K562 (cell line): Measurements from ENCODE around the gene C16orf92. TPM values are rescaled to one million over a fixed set of nuclear protein-coding genes. Genes with fewer than 3 reads are reported as not detected.

Source experiments
- CREBBP ChIP-seq: IDR thresholded peaks from one replicate; pipeline ENCODE4 v1.6.1; 2012; ENCODE audit warnings: low read depth, mild to moderate bottlenecking, control low read depth, inconsistent platforms, low read length
- ETV5 ChIP-seq: sonication (generic); formaldehyde crosslinking; IDR thresholded peaks from 2 replicates; pipeline ENCODE4 v1.4.0; 2020; ENCODE audit warnings: low read depth, mild to moderate bottlenecking, missing genetic modification reagents
- HDAC6 ChIP-seq: IDR thresholded peaks from 2 replicates; pipeline ENCODE4 v1.6.1; 2012; ENCODE audit warnings: low read depth, mild to moderate bottlenecking, control low read depth, inconsistent platforms, low read length, moderate library complexity
- HDGF ChIP-seq: fragments of 450-650 bp; IDR thresholded peaks from 2 replicates; pipeline ENCODE4 v1.6.1; 2016
- HMG20B ChIP-seq: fragments of 250-450 bp; sonication (Bioruptor Pico); IDR thresholded peaks from 2 replicates; pipeline ENCODE4 v1.5.0; 2021; ENCODE audit warnings: mild to moderate bottlenecking
- MAZ ChIP-seq, 2 experiments: fragments of 450-650 bp in 1 of 2; sonication (generic) in 1 of 2; formaldehyde crosslinking; IDR thresholded peaks in 1 of 2; conservative IDR thresholded peaks in 1 of 2; 2 replicates each; pipeline versions ENCODE4 v1.4.0 to v1.5.0; 2020; ENCODE audit warnings: mild to moderate bottlenecking in 1 of 2, missing genetic modification reagents in 1 of 2
- POLR2A ChIP-seq: fragments of 450-650 bp; conservative IDR thresholded peaks from 2 replicates; pipeline ENCODE4 v1.6.1; 2016
- PYGO2 ChIP-seq: fragments of 450-650 bp; IDR thresholded peaks from 2 replicates; pipeline ENCODE4 v1.6.1; 2016; ENCODE audit warnings: mild to moderate bottlenecking, missing genetic modification characterization, moderate library complexity, missing compliant biosample characterization
- RBBP5 ChIP-seq: fragments of 200-600 bp; sonication (generic); IDR thresholded peaks from 2 replicates; pipeline ENCODE4 v1.6.1; 2012; ENCODE audit warnings: borderline replicate concordance, mild to moderate bottlenecking, low read length, control low read depth, inconsistent platforms; ENCODE audit not compliant: insufficient read depth, poor library complexity, severe bottlenecking
- SNIP1 ChIP-seq: fragments of 450-650 bp; IDR thresholded peaks from 2 replicates; pipeline ENCODE4 v1.7.1; 2017; ENCODE audit warnings: low read depth, mild to moderate bottlenecking
- TOE1 ChIP-seq, 2 experiments: fragments of 450-650 bp in 1 of 2; sonication (generic) in 1 of 2; formaldehyde crosslinking in 1 of 2; IDR thresholded peaks; 2 replicates each; pipeline versions ENCODE4 v1.7.1 to v1.8.0; 2016 to 2022; ENCODE audit warnings: borderline replicate concordance in 2 of 2, mild to moderate bottlenecking in 2 of 2, antibody characterized with exemption in 1 of 2, inconsistent platforms in 1 of 2, low read depth in 1 of 2, missing genetic modification reagents in 1 of 2, moderate library complexity in 1 of 2
- ZFP36 ChIP-seq: fragments of 150-350 bp; IDR thresholded peaks from 2 replicates; pipeline ENCODE4 v1.6.1; 2018; ENCODE audit warnings: low read length, low read depth; ENCODE audit not compliant: partially characterized antibody
- ZNF239 ChIP-seq: fragments of 250-450 bp; sonication (Bioruptor Pico); IDR thresholded peaks from 2 replicates; pipeline ENCODE4 v1.4.0; 2020; ENCODE audit warnings: mild to moderate bottlenecking
- ZNF263 ChIP-seq: sonication (generic); formaldehyde crosslinking; IDR thresholded peaks from 2 replicates; pipeline ENCODE4 v1.8.0; 2022; ENCODE audit warnings: mild to moderate bottlenecking, missing genetic modification reagents, borderline replicate concordance
- polyA plus RNA-seq, 8 experiments: library from polyadenylated mRNA; depleted of rRNA in 4 of 8; stranded (reverse) in 5 of 8; unstranded in 3 of 8; fragments of >200 nt; fragmentation: Nextera tagmentation in 2 of 8; fragmentation: Illumina TruSeq in 1 of 8; extraction: Ambion mirVana in 2 of 8; extraction: Trizol in 1 of 8; gene quantifications; 2 replicates each; pipeline versions ENCODE4 v1.2.1 to v1.2.3, GENCODE V29; 2011 to 2014; ENCODE audit warnings: inconsistent platforms in 1 of 8, missing spikeins in 1 of 8
- total RNA-seq, 7 experiments: library from RNA; depleted of rRNA in 6 of 7; stranded (reverse); fragments of >200 nt in 6 of 7; fragmentation: Illumina TruSeq in 2 of 7; extraction: Trizol in 2 of 7; gene quantifications; 2 replicates each; pipeline versions ENCODE4 v1.2.1 to v1.2.3, GENCODE V29; 2011 to 2021; ENCODE audit warnings: low replicate concordance in 1 of 7
- TF ChIP-seq, protein P1 (sequence below): fragments of 450-650 bp; conservative IDR thresholded peaks from 2 replicates; pipeline ENCODE4 v1.6.1; 2016; ENCODE audit warnings: missing genetic modification characterization, low read depth, mild to moderate bottlenecking, control low read depth, missing compliant biosample characterization
- TF ChIP-seq, protein P2 (sequence below): fragments of 450-650 bp; IDR thresholded peaks from 2 replicates; pipeline ENCODE4 v1.6.1; 2018; ENCODE audit warnings: mild to moderate bottlenecking, low read depth; ENCODE audit not compliant: partially characterized antibody
- TF ChIP-seq, protein P3 (sequence below): fragments of 250-450 bp; sonication (Bioruptor Pico); IDR thresholded peaks from 2 replicates; pipeline ENCODE4 v1.9.0; 2021; ENCODE audit warnings: mild to moderate bottlenecking, inconsistent platforms
- TF ChIP-seq, protein P4 (sequence below): fragments of 250-450 bp; sonication (Bioruptor Pico); IDR thresholded peaks from 2 replicates; pipeline ENCODE4 v1.5.0; 2021

The C16orf92 gene
- total and polyA plus RNA-seq, 9 of the 15 experiments (the other 6 are each of a cell fraction or from before 2014, with no cell fraction given): not detected

DNA sequence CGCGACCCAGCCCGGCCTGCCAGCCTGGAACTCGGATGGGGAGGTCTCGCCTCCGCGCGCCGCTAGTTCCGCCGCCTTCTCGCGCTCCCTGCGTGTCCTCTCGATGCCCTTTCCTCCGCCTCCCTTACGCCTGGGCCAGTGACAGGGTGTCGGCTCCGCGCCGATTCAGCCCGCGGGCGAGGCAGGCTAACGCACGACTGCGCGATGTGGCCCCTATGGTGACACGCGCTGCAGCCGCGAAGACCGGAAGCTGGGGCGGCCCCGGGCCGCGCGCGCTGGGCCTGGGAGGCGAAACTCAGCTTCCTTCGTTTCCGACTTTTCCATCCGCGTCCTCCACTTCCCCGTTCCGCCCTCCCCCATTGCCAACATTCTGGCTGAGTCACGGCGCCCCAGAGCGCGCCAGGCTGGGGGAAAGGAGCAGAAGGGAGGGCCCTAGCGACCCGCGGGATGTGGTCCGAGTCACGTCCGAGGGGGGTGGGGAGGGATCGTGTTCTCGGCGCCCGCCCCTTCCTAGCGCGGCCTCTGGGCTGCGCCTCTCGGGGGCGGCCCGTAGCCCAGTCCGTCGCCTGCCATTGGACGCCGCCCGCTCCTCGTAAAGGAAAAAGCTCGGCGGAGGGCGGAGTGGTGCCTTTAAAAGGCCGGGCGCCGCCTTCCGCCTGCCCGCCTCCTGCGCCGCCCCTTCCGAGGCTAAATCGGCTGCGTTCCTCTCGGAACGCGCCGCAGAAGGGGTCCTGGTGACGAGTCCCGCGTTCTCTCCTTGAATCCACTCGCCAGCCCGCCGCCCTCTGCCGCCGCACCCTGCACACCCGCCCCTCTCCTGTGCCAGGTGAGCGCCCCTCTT is 42.3 kb downstream of the C16orf92 start, which contains the start of gene ALDOA (continued):
- TF ChIP-seq, protein P1, sequence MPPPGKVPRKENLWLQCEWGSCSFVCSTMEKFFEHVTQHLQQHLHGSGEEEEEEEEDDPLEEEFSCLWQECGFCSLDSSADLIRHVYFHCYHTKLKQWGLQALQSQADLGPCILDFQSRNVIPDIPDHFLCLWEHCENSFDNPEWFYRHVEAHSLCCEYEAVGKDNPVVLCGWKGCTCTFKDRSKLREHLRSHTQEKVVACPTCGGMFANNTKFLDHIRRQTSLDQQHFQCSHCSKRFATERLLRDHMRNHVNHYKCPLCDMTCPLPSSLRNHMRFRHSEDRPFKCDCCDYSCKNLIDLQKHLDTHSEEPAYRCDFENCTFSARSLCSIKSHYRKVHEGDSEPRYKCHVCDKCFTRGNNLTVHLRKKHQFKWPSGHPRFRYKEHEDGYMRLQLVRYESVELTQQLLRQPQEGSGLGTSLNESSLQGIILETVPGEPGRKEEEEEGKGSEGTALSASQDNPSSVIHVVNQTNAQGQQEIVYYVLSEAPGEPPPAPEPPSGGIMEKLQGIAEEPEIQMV (tag): 0 out of 2 replicates have a peak, but pooled peaks have one; percentile 7
- TF ChIP-seq, protein P2, sequence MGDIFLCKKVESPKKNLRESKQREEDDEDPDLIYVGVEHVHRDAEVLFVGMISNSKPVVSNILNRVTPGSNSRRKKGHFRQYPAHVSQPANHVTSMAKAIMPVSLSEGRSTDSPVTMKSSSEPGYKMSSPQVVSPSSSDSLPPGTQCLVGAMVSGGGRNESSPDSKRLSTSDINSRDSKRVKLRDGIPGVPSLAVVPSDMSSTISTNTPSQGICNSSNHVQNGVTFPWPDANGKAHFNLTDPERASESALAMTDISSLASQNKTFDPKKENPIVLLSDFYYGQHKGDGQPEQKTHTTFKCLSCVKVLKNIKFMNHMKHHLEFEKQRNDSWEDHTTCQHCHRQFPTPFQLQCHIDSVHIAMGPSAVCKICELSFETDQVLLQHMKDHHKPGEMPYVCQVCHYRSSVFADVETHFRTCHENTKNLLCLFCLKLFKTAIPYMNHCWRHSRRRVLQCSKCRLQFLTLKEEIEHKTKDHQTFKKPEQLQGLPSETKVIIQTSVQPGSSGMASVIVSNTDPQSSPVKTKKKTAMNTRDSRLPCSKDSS: no peak
- TF ChIP-seq HDGF: no peak
- peak; percentile 86 for TF ChIP-seq RBBP5
- TF ChIP-seq ZNF263 (CRISPR knock-in tag): peak; percentile 63; the same call in 1 of the 2 replicates
- TF ChIP-seq, protein P3, sequence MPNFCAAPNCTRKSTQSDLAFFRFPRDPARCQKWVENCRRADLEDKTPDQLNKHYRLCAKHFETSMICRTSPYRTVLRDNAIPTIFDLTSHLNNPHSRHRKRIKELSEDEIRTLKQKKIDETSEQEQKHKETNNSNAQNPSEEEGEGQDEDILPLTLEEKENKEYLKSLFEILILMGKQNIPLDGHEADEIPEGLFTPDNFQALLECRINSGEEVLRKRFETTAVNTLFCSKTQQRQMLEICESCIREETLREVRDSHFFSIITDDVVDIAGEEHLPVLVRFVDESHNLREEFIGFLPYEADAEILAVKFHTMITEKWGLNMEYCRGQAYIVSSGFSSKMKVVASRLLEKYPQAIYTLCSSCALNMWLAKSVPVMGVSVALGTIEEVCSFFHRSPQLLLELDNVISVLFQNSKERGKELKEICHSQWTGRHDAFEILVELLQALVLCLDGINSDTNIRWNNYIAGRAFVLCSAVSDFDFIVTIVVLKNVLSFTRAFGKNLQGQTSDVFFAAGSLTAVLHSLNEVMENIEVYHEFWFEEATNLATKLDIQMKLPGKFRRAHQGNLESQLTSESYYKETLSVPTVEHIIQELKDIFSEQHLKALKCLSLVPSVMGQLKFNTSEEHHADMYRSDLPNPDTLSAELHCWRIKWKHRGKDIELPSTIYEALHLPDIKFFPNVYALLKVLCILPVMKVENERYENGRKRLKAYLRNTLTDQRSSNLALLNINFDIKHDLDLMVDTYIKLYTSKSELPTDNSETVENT (CRISPR knock-in tag): peak; percentile 77; the same call in 1 of the 2 replicates
- TF ChIP-seq ZFP36: peak; percentile 23
- TF ChIP-seq, protein P4, sequence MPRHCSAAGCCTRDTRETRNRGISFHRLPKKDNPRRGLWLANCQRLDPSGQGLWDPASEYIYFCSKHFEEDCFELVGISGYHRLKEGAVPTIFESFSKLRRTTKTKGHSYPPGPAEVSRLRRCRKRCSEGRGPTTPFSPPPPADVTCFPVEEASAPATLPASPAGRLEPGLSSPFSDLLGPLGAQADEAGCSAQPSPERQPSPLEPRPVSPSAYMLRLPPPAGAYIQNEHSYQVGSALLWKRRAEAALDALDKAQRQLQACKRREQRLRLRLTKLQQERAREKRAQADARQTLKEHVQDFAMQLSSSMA (CRISPR knock-in tag): no peak; the same call in 1 of the 2 replicates
- TF ChIP-seq POLR2A: peak; percentile 99
- TF ChIP-seq MAZ (CRISPR knock-in tag; conservative IDR thresholded peaks at IDR 0.05 in 1 of 2, IDR thresholded peaks at IDR 0.05 in 1 of 2): peak; percentile 88 to 91
- no peak for TF ChIP-seq HMG20B (CRISPR knock-in tag)
- peak; percentile 46; the same call in 1 of the 2 replicates for TF ChIP-seq ZNF239
- no peak for TF ChIP-seq PYGO2 (tag)
- peak; percentile 93 for TF ChIP-seq ETV5
- TF ChIP-seq TOE1 (IDR thresholded peaks at IDR 0.05; ENCODE audit: borderline replicate concordance): peak; percentile 61; the same call in 1 of the 2 replicates
- 0 out of 2 replicates have a peak, but pooled peaks have one; percentile 81 for TF ChIP-seq TOE1 (CRISPR knock-in tag; IDR thresholded peaks at IDR 0.05; ENCODE audit: borderline replicate concordance, low read depth)
- no peak for TF ChIP-seq SNIP1
- TF ChIP-seq CREBBP: no peak
- no peak for TF ChIP-seq HDAC6
